Measurements from ENCODE around the gene TMEM120A. TPM values are rescaled to one million over a fixed set of nuclear protein-coding genes. Genes with fewer than 3 reads are reported as not detected.
A peak's percentile ranks its signal among the peaks of the same experiment; 100 is the strongest.
"Not testable (repeated sequence)": the region's sequence is repeated elsewhere in the genome, so short reads cannot be mapped to it uniquely, and the experiment has no call there.

The TMEM120A gene
- total RNA-seq, 1 experiment from 2014 or later = 17.9 TPM

DNA sequence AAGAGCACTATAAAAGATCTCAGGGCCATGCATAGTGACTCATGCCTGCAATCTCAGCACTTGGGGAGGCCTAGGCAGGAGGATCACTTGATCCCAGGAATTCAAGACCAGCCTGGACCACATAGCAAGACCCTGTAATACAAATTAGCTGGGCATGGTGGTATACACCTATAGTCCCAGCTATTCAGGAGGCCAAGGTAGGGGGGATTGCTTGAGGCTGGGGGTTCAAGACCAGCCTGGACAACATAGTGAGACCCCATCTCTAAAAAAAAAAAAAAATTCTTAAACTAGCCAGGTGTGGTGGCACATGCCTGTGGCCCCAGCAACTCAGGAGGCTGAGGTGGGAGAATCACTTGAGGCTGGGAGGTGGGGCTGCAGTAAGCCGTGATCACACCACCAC is 37.6 kb upstream of the TMEM120A start:
- Histone ChIP-seq H3F3A (ENCODE audit: low read length, unreplicated experiment) (no peaks in the 10 kb centered on the region), H3K9ac (ENCODE audit: low read length) (no peak overlapping the region), H3K4me2 (ENCODE audit: low read length) (no peak overlapping the region), H2AFZ (ENCODE audit: low read length) (no peak overlapping the region), H3K4me3 (ENCODE audit: low read length) (no peak overlapping the region), H3K4me1 (ENCODE audit: insufficient read depth, low read length) (no peaks in the 10 kb centered on the region), H3K27me3 (ENCODE audit: low read length) (no peaks in the 10 kb centered on the region), H3K36me3 (ENCODE audit: low read depth, low read length) (no peaks in the 10 kb centered on the region), H3K27ac (ENCODE audit: low read length) (no peak overlapping the region), H4K20me1 (ENCODE audit: low read length) (no peaks in the 10 kb centered on the region), H3K9me3 (ENCODE audit: low read length) (no peaks in the 10 kb centered on the region), H3K9me2 (replicated peaks; ENCODE audit: low read length) (no peaks in the 10 kb centered on the region), H3K79me2 (ENCODE audit: low read length) (no peaks in the 10 kb centered on the region)
- intact Hi-C loops (cut with micrococcal nuclease) = no loop called here
- TF ChIP-seq EZH2 (IDR thresholded peaks at IDR 0.05; ENCODE audit: low read length, unreplicated experiment) = no peak
- ATAC-seq (no peak), DNase-seq (no peak)
- ChIA-PET POLR2A (ENCODE audit: unreplicated experiment) (no interaction called here), CTCF (no interaction called here)
- no TSS peak for BruUV-seq (replicated peaks)

DNA sequence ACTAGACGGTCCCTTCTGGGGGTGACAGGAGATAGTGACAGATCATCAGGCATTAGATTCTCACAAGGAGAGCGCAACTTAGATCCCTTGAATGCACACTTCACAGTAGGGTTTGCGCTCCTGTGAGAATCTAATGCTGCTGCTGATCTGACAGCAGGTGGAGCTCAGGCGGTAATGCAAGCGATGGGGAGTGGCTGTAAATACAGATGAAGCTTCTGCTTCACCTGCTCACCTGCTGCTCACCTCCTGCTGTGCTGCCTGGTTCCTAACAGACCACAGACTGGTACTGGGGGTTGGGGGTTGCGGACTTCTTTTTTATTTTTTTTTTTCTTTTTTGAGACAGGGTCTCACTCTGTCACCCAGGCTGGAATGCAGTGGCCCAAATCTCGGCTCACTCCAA is 35.3 kb upstream of the TMEM120A start:
- CTCF ChIA-PET; H3K27ac ChIP-seq (ENCODE audit: low read length); DNase-seq; H3K9me3 ChIP-seq (ENCODE audit: low read length); H3F3A ChIP-seq (ENCODE audit: low read length, unreplicated experiment); intact Hi-C loops (cut with micrococcal nuclease); H3K9me2 ChIP-seq (replicated peaks; ENCODE audit: low read length); H3K36me3 ChIP-seq (ENCODE audit: low read depth, low read length); BruUV-seq (replicated peaks); H3K4me3 ChIP-seq (ENCODE audit: low read length); H3K4me2 ChIP-seq (ENCODE audit: low read length); H3K9ac ChIP-seq (ENCODE audit: low read length); POLR2A ChIA-PET (ENCODE audit: unreplicated experiment); H3K4me1 ChIP-seq (ENCODE audit: insufficient read depth, low read length); H4K20me1 ChIP-seq (ENCODE audit: low read length); H3K79me2 ChIP-seq (ENCODE audit: low read length); H3K27me3 ChIP-seq (ENCODE audit: low read length); H2AFZ ChIP-seq (ENCODE audit: low read length): not testable (repeated sequence)
- TF ChIP-seq, protein P1, sequence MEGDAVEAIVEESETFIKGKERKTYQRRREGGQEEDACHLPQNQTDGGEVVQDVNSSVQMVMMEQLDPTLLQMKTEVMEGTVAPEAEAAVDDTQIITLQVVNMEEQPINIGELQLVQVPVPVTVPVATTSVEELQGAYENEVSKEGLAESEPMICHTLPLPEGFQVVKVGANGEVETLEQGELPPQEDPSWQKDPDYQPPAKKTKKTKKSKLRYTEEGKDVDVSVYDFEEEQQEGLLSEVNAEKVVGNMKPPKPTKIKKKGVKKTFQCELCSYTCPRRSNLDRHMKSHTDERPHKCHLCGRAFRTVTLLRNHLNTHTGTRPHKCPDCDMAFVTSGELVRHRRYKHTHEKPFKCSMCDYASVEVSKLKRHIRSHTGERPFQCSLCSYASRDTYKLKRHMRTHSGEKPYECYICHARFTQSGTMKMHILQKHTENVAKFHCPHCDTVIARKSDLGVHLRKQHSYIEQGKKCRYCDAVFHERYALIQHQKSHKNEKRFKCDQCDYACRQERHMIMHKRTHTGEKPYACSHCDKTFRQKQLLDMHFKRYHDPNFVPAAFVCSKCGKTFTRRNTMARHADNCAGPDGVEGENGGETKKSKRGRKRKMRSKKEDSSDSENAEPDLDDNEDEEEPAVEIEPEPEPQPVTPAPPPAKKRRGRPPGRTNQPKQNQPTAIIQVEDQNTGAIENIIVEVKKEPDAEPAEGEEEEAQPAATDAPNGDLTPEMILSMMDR (conservative IDR thresholded peaks at IDR 0.05; ENCODE audit: low read depth, low read length) = peak; percentile 32; the same call in 1 of the 2 replicates
- ATAC-seq = peak; percentile 24; the same call in 1 of the 2 replicates

DNA sequence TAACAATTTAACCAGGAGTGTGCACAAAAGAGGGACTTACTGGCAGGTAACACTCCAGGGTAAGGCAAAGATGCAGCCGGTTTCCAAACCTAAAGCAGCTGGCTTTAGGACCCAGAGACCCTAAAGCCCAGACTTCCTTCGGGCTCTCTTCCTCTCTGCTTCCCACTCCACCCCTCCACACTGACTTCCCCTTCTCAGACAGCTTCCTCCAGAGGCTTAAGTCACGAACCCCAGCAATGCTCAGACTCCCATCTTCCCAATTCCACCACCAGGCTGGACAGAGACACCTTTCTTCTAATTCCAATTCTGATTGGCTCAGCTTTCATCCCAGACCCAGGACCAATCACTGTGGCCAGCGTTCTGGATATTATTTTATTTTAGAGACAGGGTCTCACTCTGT is 28.6 kb upstream of the TMEM120A start:
- DNase-seq (no peak), ATAC-seq (no peak)
- no peak overlapping the region for H3K4me3 ChIP-seq (ENCODE audit: low read length)
- no peak overlapping the region for H3K27ac ChIP-seq (ENCODE audit: low read length)
- H3K27me3 ChIP-seq (ENCODE audit: low read length) = no peaks in the 10 kb centered on the region
- peaks cover 10% of the 10 kb centered on the region for H3K36me3 ChIP-seq (ENCODE audit: low read depth, low read length)
- H3K4me2 ChIP-seq (ENCODE audit: low read length) = no peak overlapping the region
- H2AFZ ChIP-seq (ENCODE audit: low read length) = no peak overlapping the region
- TF ChIP-seq EZH2 (IDR thresholded peaks at IDR 0.05; ENCODE audit: low read length, unreplicated experiment) = no peak
- TF ChIP-seq, protein P1 (conservative IDR thresholded peaks at IDR 0.05; ENCODE audit: low read depth, low read length) = no peak
- TF ChIP-seq EZH2phosphoT487 (IDR thresholded peaks at IDR 0.05; ENCODE audit: borderline replicate concordance, low read length) = no peak
- H3F3A ChIP-seq (ENCODE audit: low read length, unreplicated experiment) = no peaks in the 10 kb centered on the region
- no peaks in the 10 kb centered on the region for H3K9me3 ChIP-seq (ENCODE audit: low read length)
- no peaks in the 10 kb centered on the region for H3K9me2 ChIP-seq (replicated peaks; ENCODE audit: low read length)
- no peaks in the 10 kb centered on the region for H3K4me1 ChIP-seq (ENCODE audit: insufficient read depth, low read length)
- CTCF ChIA-PET = no interaction called here
- intact Hi-C loops (cut with micrococcal nuclease) = no loop called here
- no peaks in the 10 kb centered on the region for H4K20me1 ChIP-seq (ENCODE audit: low read length)
- no TSS peak for BruUV-seq (replicated peaks)
- no peak overlapping the region for H3K9ac ChIP-seq (ENCODE audit: low read length)
- H3K79me2 ChIP-seq (ENCODE audit: low read length) = no peaks in the 10 kb centered on the region
- POLR2A ChIA-PET (ENCODE audit: unreplicated experiment) = interaction anchor here (0.6 kb wide), 1 partner anchor 25 kb away, joined by 3 read pairs; the partner anchor contains the start of gene MDH2

Measured in PC-3 (cell line).